SH-SY5Y (cell line): ENCODE data around the gene NEK5.

Experiments used
- GATA2 ChIP-seq: IDR thresholded peaks from 2 replicates; pipeline ENCODE4 v1.6.1; 2011; ENCODE audit warnings: mild to moderate bottlenecking, low read depth, low read length
- GATA3 ChIP-seq: IDR thresholded peaks from 2 replicates; pipeline ENCODE4 v1.6.1; 2011; ENCODE audit warnings: low read depth, mild to moderate bottlenecking, low read length, moderate library complexity

DNA sequence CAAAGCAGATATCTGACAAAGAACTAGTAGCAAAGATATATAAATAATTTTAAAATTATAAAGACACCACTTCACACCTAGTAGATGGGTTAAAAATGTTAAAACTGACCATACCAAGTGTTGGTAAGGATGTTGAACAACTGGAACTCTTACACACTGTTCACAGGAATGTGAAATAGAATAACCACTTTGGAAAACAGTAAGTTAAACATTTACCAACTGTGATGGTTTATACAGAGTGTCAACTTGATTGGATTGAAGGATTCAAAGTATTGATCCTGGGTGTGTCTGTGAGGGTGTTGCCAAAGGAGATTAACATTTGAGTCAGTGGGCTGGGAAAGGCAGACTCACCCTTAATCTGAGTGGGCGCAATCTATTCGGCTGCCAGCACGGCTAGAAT lies 85.2 kb downstream of the NEK5 start:
- TF ChIP-seq GATA3 (no peak), GATA2 (no peak)
